HK-2 (cell line): Measurements from ENCODE around the gene DCC.

Experiments used
- DNase-seq: peaks from one replicate; pipeline ENCODE4 v3.0.0-alpha.2; 2018; ENCODE audit not compliant: unreplicated experiment

The DCC gene

GRCh38 chr18:52422985-52423601 lies 83.1 kb downstream of the DCC start:
- no peak for DNase-seq

GRCh38 chr18:52426041-52426440 lies 86.0 kb downstream of the DCC start:
- no peak for DNase-seq

GRCh38 chr18:52426462-52426861 lies 86.5 kb downstream of the DCC start:
- DNase-seq, result no peak

- DNase-seq, result no peak
Measured at GRCh38 chr18:52427521-52428175, 87.7 kb downstream of the DCC start.

GRCh38 chr18:52431683-52432082 lies 91.7 kb downstream of the DCC start:
- no peak for DNase-seq

GRCh38 chr18:52433797-52434196 lies 93.8 kb downstream of the DCC start:
- no peak for DNase-seq

GRCh38 chr18:52435301-52435700 lies 95.3 kb downstream of the DCC start:
- no peak for DNase-seq

- DNase-seq, result no peak
Measured at GRCh38 chr18:52437161-52437560, 97.2 kb downstream of the DCC start.

- DNase-seq, result no peak
Measured at GRCh38 chr18:52439457-52439856, 99.5 kb downstream of the DCC start.

- DNase-seq, result no peak
Measured at GRCh38 chr18:52441794-52442193, 101.8 kb downstream of the DCC start.

- no peak for DNase-seq
Measured at GRCh38 chr18:52442686-52443085, 102.7 kb downstream of the DCC start.

- no peak for DNase-seq
Measured at GRCh38 chr18:52451256-52451655, 111.3 kb downstream of the DCC start.

GRCh38 chr18:52451851-52452250 lies 111.9 kb downstream of the DCC start:
- DNase-seq, result no peak

GRCh38 chr18:52452427-52452826 lies 112.4 kb downstream of the DCC start:
- DNase-seq, result no peak

GRCh38 chr18:52459890-52460289 lies 119.9 kb downstream of the DCC start:
- DNase-seq, result no peak

- DNase-seq, result no peak
Measured at GRCh38 chr18:52462853-52463252, 122.9 kb downstream of the DCC start.

- DNase-seq, result no peak
Measured at GRCh38 chr18:52465391-52465790, 125.4 kb downstream of the DCC start.

- DNase-seq, result no peak
Measured at GRCh38 chr18:52468496-52468895, 128.5 kb downstream of the DCC start.

- DNase-seq, result no peak
Measured at GRCh38 chr18:52475325-52475724, 135.3 kb downstream of the DCC start.

- DNase-seq, result no peak
Measured at GRCh38 chr18:52481116-52481515, 141.1 kb downstream of the DCC start.

- no peak for DNase-seq
Measured at GRCh38 chr18:52484977-52485376, 145.0 kb downstream of the DCC start.

GRCh38 chr18:52486052-52486451 lies 146.1 kb downstream of the DCC start:
- no peak for DNase-seq

- DNase-seq, result no peak
Measured at GRCh38 chr18:52489396-52490306, 149.7 kb downstream of the DCC start.
